ENCODE data around the gene RBFOX2.

Gene RBFOX2

DNA sequence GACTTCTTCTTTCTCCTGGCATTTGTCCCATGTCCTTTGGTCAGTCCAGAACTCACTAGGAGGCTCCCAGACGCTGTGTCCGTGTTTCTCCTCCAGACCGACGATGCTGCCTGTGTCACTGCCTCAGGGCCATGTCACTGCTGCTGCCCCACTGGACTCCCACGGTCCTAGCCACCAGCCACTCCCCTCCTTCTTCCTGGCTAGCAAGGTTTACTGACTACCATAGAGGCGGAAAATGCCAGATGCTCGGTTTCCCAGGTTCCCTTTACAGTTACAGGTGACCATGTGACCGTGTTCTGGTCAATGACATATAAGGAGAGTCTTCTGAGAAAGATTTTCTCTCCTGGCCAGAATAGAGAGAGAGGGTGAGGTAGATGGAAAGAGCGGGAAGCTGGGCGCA is 40.7 kb upstream of the RBFOX2 start:
- Histone ChIP-seq H3K27me3 (ENCODE audit: insufficient read depth, poor library complexity, severe bottlenecking) (no peaks in the 10 kb centered on the region), H3K27ac (ENCODE audit: poor library complexity, severe bottlenecking) (no peak overlapping the region), H3K4me1 (ENCODE audit: insufficient read depth, poor library complexity, severe bottlenecking) (no peaks in the 10 kb centered on the region), H3K9me3 (ENCODE audit: severe bottlenecking) (no peaks in the 10 kb centered on the region), H3K36me3 (ENCODE audit: low read depth) (no peaks in the 10 kb centered on the region), H3K4me3 (ENCODE audit: severe bottlenecking) (no peak overlapping the region)
- DNase-seq (ENCODE audit: low spot score) (no peak), ATAC-seq (ENCODE audit: low read depth) (no peak)
- TF ChIP-seq, protein P1, sequence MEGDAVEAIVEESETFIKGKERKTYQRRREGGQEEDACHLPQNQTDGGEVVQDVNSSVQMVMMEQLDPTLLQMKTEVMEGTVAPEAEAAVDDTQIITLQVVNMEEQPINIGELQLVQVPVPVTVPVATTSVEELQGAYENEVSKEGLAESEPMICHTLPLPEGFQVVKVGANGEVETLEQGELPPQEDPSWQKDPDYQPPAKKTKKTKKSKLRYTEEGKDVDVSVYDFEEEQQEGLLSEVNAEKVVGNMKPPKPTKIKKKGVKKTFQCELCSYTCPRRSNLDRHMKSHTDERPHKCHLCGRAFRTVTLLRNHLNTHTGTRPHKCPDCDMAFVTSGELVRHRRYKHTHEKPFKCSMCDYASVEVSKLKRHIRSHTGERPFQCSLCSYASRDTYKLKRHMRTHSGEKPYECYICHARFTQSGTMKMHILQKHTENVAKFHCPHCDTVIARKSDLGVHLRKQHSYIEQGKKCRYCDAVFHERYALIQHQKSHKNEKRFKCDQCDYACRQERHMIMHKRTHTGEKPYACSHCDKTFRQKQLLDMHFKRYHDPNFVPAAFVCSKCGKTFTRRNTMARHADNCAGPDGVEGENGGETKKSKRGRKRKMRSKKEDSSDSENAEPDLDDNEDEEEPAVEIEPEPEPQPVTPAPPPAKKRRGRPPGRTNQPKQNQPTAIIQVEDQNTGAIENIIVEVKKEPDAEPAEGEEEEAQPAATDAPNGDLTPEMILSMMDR (IDR thresholded peaks at IDR 0.05; ENCODE audit: poor library complexity, severe bottlenecking) = no peak

DNA sequence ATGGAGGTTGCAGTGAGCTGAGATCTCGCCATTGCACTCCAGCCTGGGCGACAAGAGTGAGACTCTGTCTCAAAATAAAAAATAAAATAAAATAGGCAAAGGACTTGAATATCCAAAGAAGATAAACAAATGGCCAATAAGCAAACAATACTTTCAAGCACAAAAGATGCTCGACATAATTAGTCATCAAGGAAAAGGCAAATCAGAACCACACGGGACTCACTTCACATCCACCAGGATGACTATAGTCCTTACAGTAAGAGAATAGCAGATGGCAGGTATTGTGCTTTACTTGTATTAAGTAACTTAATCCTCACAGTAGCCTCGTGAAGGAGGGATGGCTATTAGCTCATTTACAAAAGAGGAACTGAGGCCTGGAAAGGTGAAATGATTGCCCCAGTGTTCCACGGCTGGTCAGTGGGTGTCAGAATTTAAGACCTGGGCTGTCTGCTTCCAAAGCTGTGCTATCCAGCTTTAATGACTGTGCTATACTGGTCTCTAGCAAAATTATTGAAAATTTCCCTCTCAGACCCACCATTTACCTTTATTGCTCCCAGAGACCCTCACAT is 40.2 kb upstream of the RBFOX2 start:
- no peaks in the 10 kb centered on the region for H3K4me1 ChIP-seq (ENCODE audit: insufficient read depth, poor library complexity, severe bottlenecking)

DNA sequence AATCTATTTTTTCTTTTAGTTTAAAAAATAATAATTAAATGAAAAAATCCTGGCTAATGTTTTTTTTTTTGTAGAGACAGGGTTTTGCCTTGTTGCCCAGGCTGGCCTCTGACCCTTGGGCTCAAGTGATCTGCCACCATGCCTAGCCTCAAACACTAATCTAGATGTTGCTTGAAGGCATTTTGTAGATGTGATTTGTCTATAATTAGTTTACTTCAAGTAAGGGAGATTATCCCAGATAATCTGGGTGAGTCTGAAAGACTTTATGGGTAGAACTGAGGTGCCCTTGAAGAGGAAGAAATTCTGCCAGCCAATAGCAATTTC is 38.6 kb upstream of the RBFOX2 start:
- Histone ChIP-seq H3K4me1 (ENCODE audit: insufficient read depth, poor library complexity, severe bottlenecking) (no peaks in the 10 kb centered on the region), H3K27ac (ENCODE audit: poor library complexity, severe bottlenecking) (no peak overlapping the region), H3K4me3 (ENCODE audit: severe bottlenecking) (no peak overlapping the region), H3K9me3 (ENCODE audit: severe bottlenecking) (no peaks in the 10 kb centered on the region), H3K27me3 (ENCODE audit: insufficient read depth, poor library complexity, severe bottlenecking) (no peaks in the 10 kb centered on the region), H3K36me3 (ENCODE audit: low read depth) (no peaks in the 10 kb centered on the region)
- DNase-seq (ENCODE audit: low spot score) (no peak), ATAC-seq (ENCODE audit: low read depth) (no peak)
- TF ChIP-seq, protein P1 (IDR thresholded peaks at IDR 0.05; ENCODE audit: poor library complexity, severe bottlenecking) = no peak

More for the DNA sequence above, 40.2 kb upstream of the RBFOX2 start:
- H3K27me3 ChIP-seq (ENCODE audit: insufficient read depth, poor library complexity, severe bottlenecking) = no peaks in the 10 kb centered on the region
- no peak for DNase-seq (ENCODE audit: low spot score)
- no peaks in the 10 kb centered on the region for H3K9me3 ChIP-seq (ENCODE audit: severe bottlenecking)
- TF ChIP-seq, protein P1 (IDR thresholded peaks at IDR 0.05; ENCODE audit: poor library complexity, severe bottlenecking) = no peak
- H3K4me3 ChIP-seq (ENCODE audit: severe bottlenecking) = no peak overlapping the region
- H3K36me3 ChIP-seq (ENCODE audit: low read depth) = no peaks in the 10 kb centered on the region
- no peak for ATAC-seq (ENCODE audit: low read depth)
- no peak overlapping the region for H3K27ac ChIP-seq (ENCODE audit: poor library complexity, severe bottlenecking)

DNA sequence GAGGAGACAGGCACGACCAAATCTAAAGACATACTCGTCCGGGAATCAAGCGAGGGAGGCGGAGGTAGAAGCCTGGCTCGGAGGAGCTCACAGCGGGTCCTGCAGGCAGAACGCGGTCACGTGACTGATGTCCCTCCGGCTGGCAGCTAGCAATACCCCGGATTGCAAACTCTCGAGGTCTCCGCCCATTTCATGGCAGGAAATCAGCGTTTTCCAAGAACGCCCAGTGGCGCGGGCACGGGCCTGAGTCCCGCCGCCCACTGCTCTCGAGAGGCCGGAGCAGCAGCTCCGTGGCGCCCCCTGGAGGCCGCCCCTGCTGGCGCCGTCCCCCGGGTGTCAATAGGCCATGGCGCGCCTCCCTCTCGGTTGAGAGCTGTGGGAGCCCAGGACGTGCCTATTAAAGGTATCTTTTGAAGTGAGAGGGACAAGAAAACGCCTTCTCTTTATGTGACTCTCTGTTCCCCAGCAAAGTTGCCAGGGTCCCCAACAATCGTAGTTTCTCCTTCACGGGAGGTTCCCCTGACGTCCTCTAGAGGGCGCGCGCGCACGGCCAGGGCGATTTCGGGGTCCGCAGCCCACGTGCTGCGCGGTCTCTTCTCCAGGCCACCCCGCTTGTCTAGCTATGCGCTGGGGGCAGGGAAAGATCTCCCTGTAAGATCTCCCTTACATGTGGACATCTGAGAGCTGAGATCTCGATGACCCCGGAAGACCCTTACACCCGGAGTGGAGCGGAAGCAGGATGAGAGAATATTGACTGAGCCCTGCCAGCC is 37.3 kb upstream of the RBFOX2 start:
- Histone ChIP-seq H3K4me3 (ENCODE audit: severe bottlenecking) (peak overlapping the region; percentile 37), H3K27me3 (ENCODE audit: insufficient read depth, poor library complexity, severe bottlenecking) (no peaks in the 10 kb centered on the region), H3K9me3 (ENCODE audit: severe bottlenecking) (no peaks in the 10 kb centered on the region), H3K4me1 (ENCODE audit: insufficient read depth, poor library complexity, severe bottlenecking) (no peaks in the 10 kb centered on the region), H3K27ac (ENCODE audit: poor library complexity, severe bottlenecking) (peak overlapping the region; percentile 19), H3K36me3 (ENCODE audit: low read depth) (no peaks in the 10 kb centered on the region)
- peak; percentile 90 for DNase-seq (ENCODE audit: low spot score)
- ATAC-seq (ENCODE audit: low read depth) = peak; percentile 88
- TF ChIP-seq, protein P1 (IDR thresholded peaks at IDR 0.05; ENCODE audit: poor library complexity, severe bottlenecking) = peak; percentile 99

DNA sequence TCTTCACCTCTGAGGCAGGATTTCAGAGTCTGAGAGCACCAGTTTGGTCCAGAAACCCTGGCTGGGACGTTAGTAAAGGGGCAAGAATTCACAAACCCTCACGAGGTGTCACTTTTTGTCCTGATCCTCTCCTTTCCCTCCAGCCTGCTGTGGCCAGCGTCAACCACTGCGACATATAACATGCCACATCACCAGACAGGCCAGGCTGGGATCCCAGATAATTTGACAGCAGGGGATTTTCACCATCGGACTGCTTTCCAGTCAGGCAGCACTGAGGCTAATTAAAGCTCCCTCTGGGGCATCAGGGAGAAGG is 36.8 kb upstream of the RBFOX2 start:
- H3K36me3 ChIP-seq (ENCODE audit: low read depth) = no peaks in the 10 kb centered on the region
- no peaks in the 10 kb centered on the region for H3K9me3 ChIP-seq (ENCODE audit: severe bottlenecking)
- TF ChIP-seq, protein P1 (IDR thresholded peaks at IDR 0.05; ENCODE audit: poor library complexity, severe bottlenecking) = no peak
- H3K4me1 ChIP-seq (ENCODE audit: insufficient read depth, poor library complexity, severe bottlenecking) = no peaks in the 10 kb centered on the region
- H3K4me3 ChIP-seq (ENCODE audit: severe bottlenecking) = peak overlapping the region; percentile 37
- H3K27me3 ChIP-seq (ENCODE audit: insufficient read depth, poor library complexity, severe bottlenecking) = no peaks in the 10 kb centered on the region
- DNase-seq (ENCODE audit: low spot score) = no peak
- no peak; the same call in 2 of the 3 replicates for ATAC-seq (ENCODE audit: low read depth)
- peak overlapping the region; percentile 19 for H3K27ac ChIP-seq (ENCODE audit: poor library complexity, severe bottlenecking)

All from RWPE2 (cell line).